ENCODE measurements around the gene ZBED4.
"Not testable (repeated sequence)": the region's sequence is repeated elsewhere in the genome, so short reads cannot be mapped to it uniquely, and the experiment has no call there.

ZBED4 gene, protein sequence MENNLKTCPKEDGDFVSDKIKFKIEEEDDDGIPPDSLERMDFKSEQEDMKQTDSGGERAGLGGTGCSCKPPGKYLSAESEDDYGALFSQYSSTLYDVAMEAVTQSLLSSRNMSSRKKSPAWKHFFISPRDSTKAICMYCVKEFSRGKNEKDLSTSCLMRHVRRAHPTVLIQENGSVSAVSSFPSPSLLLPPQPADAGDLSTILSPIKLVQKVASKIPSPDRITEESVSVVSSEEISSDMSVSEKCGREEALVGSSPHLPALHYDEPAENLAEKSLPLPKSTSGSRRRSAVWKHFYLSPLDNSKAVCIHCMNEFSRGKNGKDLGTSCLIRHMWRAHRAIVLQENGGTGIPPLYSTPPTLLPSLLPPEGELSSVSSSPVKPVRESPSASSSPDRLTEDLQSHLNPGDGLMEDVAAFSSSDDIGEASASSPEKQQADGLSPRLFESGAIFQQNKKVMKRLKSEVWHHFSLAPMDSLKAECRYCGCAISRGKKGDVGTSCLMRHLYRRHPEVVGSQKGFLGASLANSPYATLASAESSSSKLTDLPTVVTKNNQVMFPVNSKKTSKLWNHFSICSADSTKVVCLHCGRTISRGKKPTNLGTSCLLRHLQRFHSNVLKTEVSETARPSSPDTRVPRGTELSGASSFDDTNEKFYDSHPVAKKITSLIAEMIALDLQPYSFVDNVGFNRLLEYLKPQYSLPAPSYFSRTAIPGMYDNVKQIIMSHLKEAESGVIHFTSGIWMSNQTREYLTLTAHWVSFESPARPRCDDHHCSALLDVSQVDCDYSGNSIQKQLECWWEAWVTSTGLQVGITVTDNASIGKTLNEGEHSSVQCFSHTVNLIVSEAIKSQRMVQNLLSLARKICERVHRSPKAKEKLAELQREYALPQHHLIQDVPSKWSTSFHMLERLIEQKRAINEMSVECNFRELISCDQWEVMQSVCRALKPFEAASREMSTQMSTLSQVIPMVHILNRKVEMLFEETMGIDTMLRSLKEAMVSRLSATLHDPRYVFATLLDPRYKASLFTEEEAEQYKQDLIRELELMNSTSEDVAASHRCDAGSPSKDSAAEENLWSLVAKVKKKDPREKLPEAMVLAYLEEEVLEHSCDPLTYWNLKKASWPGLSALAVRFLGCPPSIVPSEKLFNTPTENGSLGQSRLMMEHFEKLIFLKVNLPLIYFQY

GRCh38 chr22:49852898-49853894 is at the start of gene ZBED4:
Gene ZBED4, plus strand, starts transcription at chr22:49853844. Its CDS starts 29,819 bp downstream, at chr22:49883663.
- DNase-seq = peak; percentile 92

- DNase-seq = no peak
These were observed 46.5 kb upstream of the ZBED4 start for GRCh38 chr22:49807129-49807528.

DNA sequence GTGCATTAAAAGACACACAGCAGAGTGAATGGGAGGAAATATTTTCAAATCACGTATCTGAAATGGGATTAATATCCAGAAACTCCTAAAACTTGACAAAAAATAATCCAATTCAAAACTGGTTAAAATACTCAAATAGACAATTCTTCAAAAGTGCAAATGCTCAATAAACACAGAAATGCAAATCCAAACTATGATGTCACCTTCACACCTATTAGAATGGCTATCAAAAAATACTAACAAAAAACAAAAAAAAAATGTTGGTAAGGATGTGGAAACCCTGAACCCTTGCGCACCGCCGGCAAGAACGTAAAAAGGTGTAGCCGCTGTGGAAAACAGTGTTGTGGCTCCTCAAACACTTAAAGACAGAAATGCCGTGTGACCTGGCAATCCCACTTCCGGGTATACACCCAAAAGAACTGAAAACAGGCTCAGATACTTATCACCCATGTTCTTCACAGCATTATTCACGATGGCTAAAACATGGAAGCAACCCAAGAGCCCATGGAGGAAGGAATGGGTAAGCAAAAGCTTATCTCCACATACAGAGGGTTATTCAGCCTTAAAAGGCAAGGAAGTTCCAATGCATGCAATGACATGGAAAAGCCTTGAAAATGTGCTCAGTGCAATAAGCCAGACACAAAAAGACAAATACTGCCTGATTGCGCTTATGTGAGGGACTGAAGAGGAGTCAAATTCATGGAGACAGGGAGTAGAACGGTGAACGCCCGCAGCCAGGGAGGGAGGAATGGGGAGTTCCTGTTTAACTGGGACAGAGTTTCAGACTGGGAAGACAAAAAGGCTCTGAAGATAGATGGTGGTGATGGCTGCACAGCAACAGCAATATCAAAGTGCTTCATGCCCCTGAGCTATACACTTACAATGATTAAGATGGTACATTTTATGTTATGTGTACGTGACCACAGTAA is 45.6 kb upstream of the ZBED4 start:
- no peak for DNase-seq

DNA sequence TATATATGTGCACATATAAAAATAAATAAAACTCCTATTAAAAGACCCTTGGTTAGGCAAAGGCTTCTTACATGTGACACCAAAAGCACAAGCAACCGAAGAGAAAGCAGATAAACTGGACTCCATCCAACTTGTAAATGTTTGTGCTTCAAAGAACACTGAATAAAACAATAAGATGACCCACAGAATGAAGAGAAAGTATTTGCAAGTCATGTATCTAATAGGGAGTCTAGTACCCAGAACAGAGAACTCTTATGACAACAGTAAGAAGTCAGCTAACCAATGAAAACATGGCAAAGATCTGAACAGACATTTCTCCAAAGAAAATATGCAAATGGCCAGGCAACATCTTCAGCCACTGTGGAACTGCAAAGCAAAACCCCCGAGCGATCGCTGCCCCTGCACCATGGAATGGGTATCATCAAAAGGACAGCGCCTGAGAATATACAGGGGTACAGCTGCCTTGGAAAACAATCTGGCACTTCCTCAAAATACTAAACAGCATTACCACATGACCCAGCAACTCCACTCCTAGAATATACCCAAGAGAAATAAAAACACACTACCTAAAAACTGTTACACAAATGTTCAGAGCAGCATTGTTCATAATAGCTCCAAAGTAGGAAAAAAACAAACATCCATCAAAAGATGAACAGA is 43.2 kb upstream of the ZBED4 start:
- no peak for DNase-seq

- DNase-seq = no peak
These were observed 42.4 kb upstream of the ZBED4 start for GRCh38 chr22:49811020-49811791.

- DNase-seq = no peak
These were observed 40.8 kb upstream of the ZBED4 start for GRCh38 chr22:49812838-49813237.

GRCh38 chr22:49814164-49814686 is 39.4 kb upstream of the ZBED4 start:
- no peak for DNase-seq

DNA sequence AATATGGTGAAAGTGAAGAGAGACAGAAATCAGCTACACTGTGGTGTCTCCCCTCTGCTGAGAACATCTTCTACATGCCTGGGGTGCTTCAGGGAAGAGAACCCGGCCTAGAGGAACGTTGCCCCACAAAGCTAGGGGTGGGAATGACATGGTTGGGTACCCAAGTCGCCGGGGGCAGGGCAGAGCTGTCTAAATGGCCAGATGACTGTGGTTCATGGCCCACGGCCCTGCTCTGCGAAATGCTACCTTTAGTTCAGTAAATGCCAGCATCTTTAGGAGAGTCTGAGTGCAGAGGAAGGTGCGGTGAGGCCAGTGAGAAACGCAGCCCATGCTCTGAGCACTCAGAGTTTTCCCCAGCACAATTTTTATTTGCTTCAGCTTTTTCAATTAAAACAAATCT is 38.8 kb upstream of the ZBED4 start:
- DNase-seq = no peak

GRCh38 chr22:49815641-49816091 is 38.0 kb upstream of the ZBED4 start:
- no peak for DNase-seq

DNA sequence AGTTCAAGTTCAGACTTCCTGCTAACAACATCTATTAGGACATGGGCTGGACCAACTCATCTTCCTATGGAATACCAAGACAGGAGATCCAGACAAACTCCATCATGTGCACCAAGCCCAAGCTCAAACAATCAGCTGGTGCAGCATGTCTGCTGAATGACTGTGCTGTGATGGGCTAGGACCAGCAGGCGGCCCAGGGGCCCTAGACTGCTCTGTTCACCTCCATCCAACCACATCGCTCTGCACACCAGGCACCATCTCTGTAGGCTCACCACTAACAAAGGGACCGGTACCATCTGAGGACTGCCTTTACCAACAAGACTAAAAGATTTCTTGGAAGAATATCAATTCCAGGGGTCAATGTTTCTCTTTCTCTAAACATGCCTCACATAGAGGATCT is 36.3 kb upstream of the ZBED4 start:
- DNase-seq = no peak

- no peak for DNase-seq
These were observed 32.7 kb upstream of the ZBED4 start for GRCh38 chr22:49820984-49821383.

DNA sequence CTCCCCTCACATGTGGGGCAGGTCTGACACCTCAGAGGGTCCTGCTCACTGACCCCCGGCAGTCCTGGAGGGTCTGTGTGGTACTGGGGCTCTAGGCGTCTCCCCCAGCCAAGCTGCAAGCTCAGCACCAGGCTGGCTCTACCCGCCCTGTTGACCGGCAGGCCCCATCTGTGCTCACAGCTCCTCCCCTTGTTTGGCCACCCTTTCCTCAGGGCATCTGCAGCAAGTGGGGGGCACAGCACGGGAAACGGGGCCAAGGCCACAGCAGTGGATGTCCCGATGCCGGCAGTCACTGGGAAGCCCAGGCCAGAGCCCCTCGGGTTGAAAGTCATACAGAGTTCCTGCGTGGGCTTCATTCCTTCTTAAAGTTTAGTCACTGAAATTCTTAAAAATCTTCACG is 31.9 kb upstream of the ZBED4 start:
- not testable (repeated sequence) for DNase-seq

DNA sequence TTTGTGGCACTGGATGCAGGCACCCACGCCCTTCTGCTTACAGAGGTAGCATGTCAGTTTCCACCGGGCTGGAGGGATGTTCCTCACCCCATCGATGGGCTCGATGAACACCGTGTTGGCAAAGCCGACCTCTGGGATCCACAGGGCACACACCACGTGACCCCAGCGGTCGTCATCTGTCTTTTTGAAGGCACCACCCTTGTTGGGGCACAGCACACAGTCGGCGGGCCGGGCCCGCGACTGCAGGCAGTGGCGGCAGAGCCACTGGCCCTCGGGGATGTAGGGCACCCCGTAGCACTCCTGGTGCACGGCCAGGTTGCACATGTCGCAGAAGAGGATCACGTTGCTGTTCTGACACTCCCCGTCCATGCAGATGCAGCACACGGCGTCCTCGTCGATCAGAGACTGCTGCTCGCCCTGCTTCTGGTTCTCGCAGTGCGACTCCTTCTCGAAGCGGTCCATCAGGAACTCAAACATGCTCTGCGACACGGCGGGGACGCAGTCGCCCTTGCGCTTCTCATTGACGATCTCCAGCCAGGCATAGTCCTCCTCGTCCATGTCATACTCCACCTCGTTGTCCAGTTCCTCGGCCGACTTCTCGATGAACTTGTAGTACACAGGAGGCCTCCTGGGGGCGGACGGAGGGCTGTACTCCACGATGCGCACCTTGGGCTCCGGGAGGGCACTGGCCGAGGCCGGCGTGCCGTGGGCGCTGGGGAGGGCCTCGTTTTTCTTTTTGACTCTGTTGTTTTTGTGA is 30.2 kb upstream of the ZBED4 start:
- no peak for DNase-seq

DNA sequence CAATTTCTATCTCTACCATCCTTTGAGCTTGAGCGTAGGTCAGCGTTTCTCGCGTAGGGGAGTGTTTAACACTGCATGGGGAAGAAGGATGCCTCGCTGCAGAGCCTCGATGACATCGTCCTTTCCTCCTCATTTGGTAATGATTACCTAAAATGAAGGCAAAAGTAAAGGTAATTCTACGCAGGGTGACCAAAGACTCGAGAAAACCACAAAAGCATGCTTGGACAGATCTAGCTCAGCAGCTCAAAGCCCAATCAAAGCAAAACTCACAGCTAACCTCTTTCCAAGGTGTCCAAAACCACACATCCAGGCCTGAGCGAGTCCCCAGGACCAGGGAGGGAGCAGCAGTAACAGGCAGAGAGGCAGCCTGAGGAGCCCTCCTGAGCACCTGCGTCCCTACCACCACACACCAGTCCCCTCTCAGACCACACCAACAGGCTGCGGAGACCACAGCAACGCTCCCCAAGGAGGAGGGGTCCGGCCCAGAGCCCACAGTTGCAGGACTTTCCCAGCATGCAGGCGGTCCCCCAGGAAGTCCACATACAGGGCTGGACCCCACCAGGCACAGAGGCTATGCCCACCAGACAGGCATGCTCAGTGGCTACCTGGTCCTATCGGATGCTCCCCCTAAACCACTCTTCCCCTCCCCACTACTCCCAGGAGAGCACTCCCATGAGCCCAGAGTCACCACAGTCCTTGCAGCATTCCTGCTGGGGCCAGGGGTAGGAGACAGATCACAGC is 29.3 kb upstream of the ZBED4 start:
- no peak for DNase-seq

GRCh38 chr22:49824936-49825335 is 28.7 kb upstream of the ZBED4 start:
- no peak for DNase-seq

DNA sequence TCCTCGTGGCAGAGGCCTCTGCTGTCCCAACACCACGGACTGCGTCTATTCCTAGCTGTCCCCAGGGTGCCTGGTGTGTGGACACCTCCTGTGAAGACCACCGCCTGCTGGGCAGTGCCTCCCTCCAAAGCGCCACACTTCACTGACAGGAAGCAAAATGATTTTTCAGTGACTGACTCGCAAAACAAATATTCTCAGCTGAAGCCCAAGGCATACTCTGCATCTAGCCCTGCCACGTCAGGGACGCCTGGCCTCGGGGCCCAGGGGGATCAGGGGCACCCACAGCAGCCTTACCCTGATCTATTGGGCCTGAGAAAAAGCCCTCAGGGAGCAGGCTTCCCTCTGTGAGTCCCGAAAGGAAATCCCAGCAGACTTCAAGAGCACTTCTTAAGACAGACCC is 28.2 kb upstream of the ZBED4 start:
- DNase-seq = no peak

- no peak for DNase-seq
These were observed 27.6 kb upstream of the ZBED4 start for GRCh38 chr22:49825944-49826602.
